Measurements from ENCODE around the gene NBPF11. TPM values are rescaled to one million over a fixed set of nuclear protein-coding genes. Genes with fewer than 3 reads are reported as not detected.
"Not testable (repeated sequence)": the region's sequence is repeated elsewhere in the genome, so short reads cannot be mapped to it uniquely, and the experiment has no call there.

The NBPF11 gene
- total RNA-seq, 1 donor from 2014 or later: 12.4 TPM

GRCh38 chr1:148120395-148120794 is 31.7 kb downstream of the NBPF11 start:
- H3K27ac ChIP-seq; H3K4me1 ChIP-seq; H3K4me3 ChIP-seq; DNase-seq; H3K27me3 ChIP-seq (ENCODE audit: low read depth); intact Hi-C loops (cut with DNase I); H3K9me3 ChIP-seq; ATAC-seq: not testable (repeated sequence)
- TF ChIP-seq CTCF (IDR thresholded peaks at IDR 0.05): peak; percentile 10
- peaks cover 12% of the 10 kb centered on the region for H3K36me3 ChIP-seq

- H3K4me1 ChIP-seq; H3K27me3 ChIP-seq (ENCODE audit: low read depth); H3K4me3 ChIP-seq; ATAC-seq; H3K27ac ChIP-seq; H3K9me3 ChIP-seq; H3K36me3 ChIP-seq; DNase-seq; intact Hi-C loops (cut with DNase I): not testable (repeated sequence)
Observed at GRCh38 chr1:148095732-148096131, 56.3 kb downstream of the NBPF11 start.

GRCh38 chr1:148086196-148086595 is 65.9 kb downstream of the NBPF11 start:
- intact Hi-C loops (cut with DNase I); H3K9me3 ChIP-seq; H3K36me3 ChIP-seq: not testable (repeated sequence)

GRCh38 chr1:148081205-148081604 is 70.9 kb downstream of the NBPF11 start:
- not testable (repeated sequence) for H3K9me3 ChIP-seq

More at GRCh38 chr1:148086196-148086595, 65.9 kb downstream of the NBPF11 start:
- not testable (repeated sequence) for H3K27ac ChIP-seq; ATAC-seq; H3K4me1 ChIP-seq; DNase-seq; H3K27me3 ChIP-seq (ENCODE audit: low read depth); H3K4me3 ChIP-seq

GRCh38 chr1:148078632-148079519 is 73.2 kb downstream of the NBPF11 start:
- DNase-seq; H3K4me1 ChIP-seq; H3K27me3 ChIP-seq (ENCODE audit: low read depth); H3K27ac ChIP-seq; intact Hi-C loops (cut with DNase I); H3K4me3 ChIP-seq; H3K9me3 ChIP-seq; H3K36me3 ChIP-seq: not testable (repeated sequence)
- peak; percentile 77 to 79 for ATAC-seq

More at GRCh38 chr1:148081205-148081604, 70.9 kb downstream of the NBPF11 start:
- H3K4me3 ChIP-seq; H3K36me3 ChIP-seq; H3K27ac ChIP-seq; H3K27me3 ChIP-seq (ENCODE audit: low read depth); DNase-seq; intact Hi-C loops (cut with DNase I); H3K4me1 ChIP-seq: not testable (repeated sequence)
- ATAC-seq: peak; percentile 86 to 92

- H3K27ac ChIP-seq; H3K27me3 ChIP-seq (ENCODE audit: low read depth); H3K9me3 ChIP-seq; DNase-seq; H3K4me1 ChIP-seq; H3K36me3 ChIP-seq; intact Hi-C loops (cut with DNase I); H3K4me3 ChIP-seq: not testable (repeated sequence)
- ATAC-seq: peak; percentile 44 to 64
Observed at GRCh38 chr1:148078090-148078489, 74.0 kb downstream of the NBPF11 start.

- intact Hi-C loops (cut with DNase I); H3K4me1 ChIP-seq; DNase-seq; H3K27me3 ChIP-seq (ENCODE audit: low read depth); H3K27ac ChIP-seq; H3K36me3 ChIP-seq; ATAC-seq; H3K4me3 ChIP-seq; H3K9me3 ChIP-seq: not testable (repeated sequence)
Observed at GRCh38 chr1:148077458-148077857, 74.6 kb downstream of the NBPF11 start.

GRCh38 chr1:148073392-148073791 is 78.7 kb downstream of the NBPF11 start:
- ATAC-seq: not testable (repeated sequence)

GRCh38 chr1:148068606-148069005 is 83.5 kb downstream of the NBPF11 start:
- H3K9me3 ChIP-seq; intact Hi-C loops (cut with DNase I); H3K4me3 ChIP-seq; H3K27ac ChIP-seq; H3K27me3 ChIP-seq (ENCODE audit: low read depth); DNase-seq; H3K36me3 ChIP-seq; H3K4me1 ChIP-seq; ATAC-seq: not testable (repeated sequence)

More at GRCh38 chr1:148073392-148073791, 78.7 kb downstream of the NBPF11 start:
- H3K36me3 ChIP-seq; H3K4me3 ChIP-seq; DNase-seq; H3K9me3 ChIP-seq; H3K27ac ChIP-seq; H3K27me3 ChIP-seq (ENCODE audit: low read depth); intact Hi-C loops (cut with DNase I); H3K4me1 ChIP-seq: not testable (repeated sequence)

- H3K27ac ChIP-seq; ATAC-seq; H3K4me1 ChIP-seq; intact Hi-C loops (cut with DNase I); H3K4me3 ChIP-seq; DNase-seq; H3K36me3 ChIP-seq; H3K9me3 ChIP-seq; H3K27me3 ChIP-seq (ENCODE audit: low read depth): not testable (repeated sequence)
Observed at GRCh38 chr1:148068201-148068600, 83.9 kb downstream of the NBPF11 start.

- ATAC-seq: peak; percentile 12 to 49
- H3K36me3 ChIP-seq; intact Hi-C loops (cut with DNase I); H3K4me1 ChIP-seq; H3K27ac ChIP-seq; H3K27me3 ChIP-seq (ENCODE audit: low read depth); DNase-seq; H3K9me3 ChIP-seq: not testable (repeated sequence)
- H3K4me3 ChIP-seq: peak overlapping the region; percentile 41
Observed at GRCh38 chr1:148060294-148060701, 91.8 kb downstream of the NBPF11 start.

GRCh38 chr1:148057384-148057783 is 94.7 kb downstream of the NBPF11 start:
- H3K27ac ChIP-seq; H3K4me3 ChIP-seq; H3K27me3 ChIP-seq (ENCODE audit: low read depth); H3K9me3 ChIP-seq; H3K36me3 ChIP-seq; H3K4me1 ChIP-seq; intact Hi-C loops (cut with DNase I): not testable (repeated sequence)
- DNase-seq: peak; percentile 40
- ATAC-seq: peak; percentile 64 to 77
